GM18502 (cell line): ENCODE measurements around the gene LIG1.

Experiments used
- ATAC-seq: cut with Tn5 transposase; IDR thresholded peaks from one replicate; pipeline ENCODE4 v1.9.1; 2021; ENCODE audit warnings: mild to moderate bottlenecking; ENCODE audit not compliant: unreplicated experiment, poor library complexity

Gene LIG1

GRCh38 chr19:48169939-48170803 lies at the start of gene LIG1, which contains the start of gene ZSWIM9:
LIG1 (minus strand) TSS chr19:48170344; CDS start chr19:48165566, 4,778 bp downstream.
ZSWIM9 (plus strand) TSS chr19:48170680; CDS start chr19:48171803, 1,123 bp downstream.
- peak; percentile 85 for ATAC-seq

GRCh38 chr19:48218997-48219396 lies 48.9 kb upstream of the LIG1 start:
- ATAC-seq, result no peak

DNA sequence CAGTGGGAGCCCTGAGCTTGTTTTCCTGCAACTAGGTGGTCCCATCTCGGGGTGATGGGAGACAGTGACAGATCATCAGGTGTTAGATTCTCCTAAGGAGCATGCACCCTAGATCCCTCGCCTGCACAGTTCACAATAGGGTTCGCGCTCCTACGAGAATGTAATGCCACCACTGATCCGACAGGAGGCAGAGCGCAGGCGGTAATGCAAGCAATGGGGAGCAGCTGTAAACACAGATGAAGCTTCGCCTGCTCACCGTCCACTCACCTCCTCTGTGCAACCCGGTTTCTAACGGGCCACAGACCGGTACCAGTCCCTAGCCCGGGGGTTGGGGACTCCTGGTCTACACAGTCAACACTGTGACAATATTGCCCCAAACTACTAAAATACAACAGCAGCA lies 46.8 kb upstream of the LIG1 start:
- no peak for ATAC-seq

GRCh38 chr19:48213959-48214358 lies 43.8 kb upstream of the LIG1 start:
- no peak for ATAC-seq

- no peak for ATAC-seq
These were observed 39.9 kb upstream of the LIG1 start for GRCh38 chr19:48210005-48210404.

DNA sequence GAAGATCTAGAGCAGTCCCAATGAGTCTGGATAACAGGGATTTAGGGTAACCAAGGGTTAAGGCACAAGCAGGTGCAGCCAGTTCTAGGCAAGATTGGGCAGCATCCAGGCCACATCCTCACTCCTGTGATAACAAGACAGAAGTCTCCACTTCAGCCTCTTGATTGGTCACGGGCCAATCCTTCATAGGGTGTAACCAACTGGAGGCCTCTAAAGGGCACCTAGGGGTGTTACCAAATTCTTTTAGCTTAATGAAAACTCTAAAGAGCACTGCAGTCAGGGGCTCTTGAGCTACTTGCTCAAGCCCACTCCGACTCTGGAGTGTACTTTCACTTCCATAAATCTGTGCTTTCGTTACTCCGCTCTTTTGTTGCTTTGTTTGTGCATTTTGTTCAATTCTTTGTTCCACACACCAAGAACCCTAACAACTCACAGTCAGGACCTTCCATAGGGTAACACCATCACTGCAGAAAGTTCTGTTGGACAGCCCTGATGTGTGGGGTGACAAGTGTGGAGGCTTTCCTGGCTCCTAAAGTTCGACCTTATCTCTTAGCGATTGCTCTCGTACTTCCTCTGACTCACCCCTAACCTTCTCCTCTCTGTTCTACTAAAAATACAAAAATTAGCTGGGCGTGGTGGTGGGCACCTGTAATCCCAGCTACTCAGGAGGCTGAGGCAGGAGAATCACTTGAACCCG lies 36.4 kb upstream of the LIG1 start:
- ATAC-seq, result no peak

GRCh38 chr19:48203794-48204628 lies 33.9 kb upstream of the LIG1 start:
- ATAC-seq, result peak; percentile 93

GRCh38 chr19:48203222-48203793 lies 33.2 kb upstream of the LIG1 start:
- ATAC-seq, result no peak

- ATAC-seq, result no peak
These were observed 27.0 kb upstream of the LIG1 start for GRCh38 chr19:48196933-48197665.

GRCh38 chr19:48196321-48196763 lies 26.2 kb upstream of the LIG1 start:
- no peak for ATAC-seq

DNA sequence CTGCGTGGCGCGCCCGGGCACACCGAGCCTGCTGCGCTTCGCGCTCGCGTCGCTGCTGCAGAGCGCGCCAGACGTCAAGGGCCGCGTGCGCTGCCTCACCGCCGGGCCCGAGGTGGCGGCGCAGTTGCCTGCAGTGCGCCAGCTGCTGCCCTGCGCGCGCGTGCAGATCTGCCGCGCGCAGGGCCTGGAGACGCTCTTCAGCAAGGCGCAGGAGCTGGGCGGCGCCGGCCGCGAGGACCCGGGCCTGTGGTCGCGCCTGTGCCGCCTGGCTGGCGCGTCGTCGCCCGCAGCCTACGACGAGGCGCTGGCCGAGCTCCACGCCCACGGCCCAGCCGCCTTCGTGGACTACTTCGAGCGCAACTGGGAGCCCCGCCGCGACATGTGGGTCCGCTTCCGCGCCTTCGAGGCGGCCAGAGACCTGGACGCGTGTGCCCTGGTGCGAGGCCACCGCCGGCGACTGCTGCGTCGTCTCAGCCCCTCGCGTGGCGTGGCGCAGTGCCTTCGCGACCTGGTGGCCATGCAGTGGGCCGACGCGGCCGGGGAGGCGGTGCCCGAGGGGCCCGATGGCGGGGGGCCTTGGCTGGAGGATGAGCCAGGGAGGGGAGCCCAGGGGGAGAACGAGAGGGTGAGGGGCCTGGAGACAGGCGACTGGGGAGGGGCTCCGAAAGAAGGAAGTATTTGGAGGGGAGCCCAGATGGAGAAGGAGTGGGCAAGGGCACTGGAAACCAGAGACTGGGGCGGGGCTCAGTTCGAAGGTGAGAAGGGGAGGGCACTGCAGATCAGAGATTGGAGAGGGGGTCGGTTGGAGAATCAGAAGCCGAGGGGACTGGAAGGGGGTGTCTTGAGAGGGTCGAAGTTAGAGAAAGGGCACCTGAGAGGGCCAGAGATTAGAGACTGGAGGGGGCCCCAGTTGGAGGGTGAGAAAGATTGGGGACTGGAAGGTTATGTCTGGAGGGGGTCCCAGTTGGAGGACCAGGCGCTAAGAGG lies 25.0 kb upstream of the LIG1 start:
- no peak for ATAC-seq

- no peak for ATAC-seq
These were observed 24.1 kb upstream of the LIG1 start for GRCh38 chr19:48194041-48194843.

- ATAC-seq, result no peak
These were observed 22.6 kb upstream of the LIG1 start for GRCh38 chr19:48192750-48193149.

- no peak for ATAC-seq
These were observed 20.7 kb upstream of the LIG1 start for GRCh38 chr19:48190885-48191284.

- no peak for ATAC-seq
These were observed 20.2 kb upstream of the LIG1 start for GRCh38 chr19:48190288-48190884.

- ATAC-seq, result no peak
These were observed 16.4 kb upstream of the LIG1 start for GRCh38 chr19:48186541-48186991.

DNA sequence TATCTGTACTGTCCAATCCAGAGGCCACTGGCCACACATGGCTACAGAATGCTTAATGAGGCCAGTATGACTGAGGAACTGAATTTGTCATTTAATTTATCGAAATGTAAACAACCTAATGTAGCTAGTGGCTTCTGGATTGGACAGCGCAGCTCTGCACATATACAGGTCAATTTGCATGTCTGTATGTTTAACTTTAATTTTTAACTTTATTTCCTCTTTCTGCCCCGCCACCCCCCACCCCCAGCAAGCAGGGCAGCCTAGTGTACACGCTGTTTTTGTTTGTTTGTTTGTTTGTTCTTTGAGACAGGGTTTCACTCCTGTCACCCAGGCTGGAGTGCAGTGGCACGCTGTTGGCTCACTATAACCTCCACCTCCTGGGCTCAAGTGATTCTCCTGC lies 15.9 kb upstream of the LIG1 start:
- ATAC-seq, result no peak
